ENCODE data around the gene PKMYT1. TPM values are rescaled to one million over a fixed set of nuclear protein-coding genes. Genes with fewer than 3 reads are reported as not detected.
"Not testable (repeated sequence)": the region's sequence is repeated elsewhere in the genome, so short reads cannot be mapped to it uniquely, and the experiment has no call there.

The PKMYT1 gene
- polyA plus RNA-seq, 1 of the 3 experiments (the other 2 are of a cell fraction), result 8.5 TPM

DNA sequence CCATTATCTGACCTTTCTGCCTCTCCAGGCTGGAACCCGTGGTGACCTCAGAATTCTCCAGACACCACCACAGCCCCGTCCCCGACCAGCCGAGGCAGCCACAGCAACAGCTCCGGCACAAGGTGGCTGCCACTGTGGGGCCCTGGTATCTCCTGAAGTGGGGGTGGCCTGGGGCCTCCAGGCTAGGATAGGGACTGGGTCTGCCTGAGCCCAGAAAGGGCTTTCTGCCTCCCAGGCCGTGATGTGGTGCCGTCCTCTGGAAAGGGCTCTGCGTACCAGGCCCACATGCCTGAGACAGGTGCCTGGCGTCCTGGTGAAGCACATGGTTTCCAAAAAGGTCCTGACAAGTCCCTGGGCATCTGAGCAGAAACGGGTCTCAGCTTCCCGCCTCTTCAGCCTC lies 51.5 kb downstream of the PKMYT1 start:
- WGBS (ENCODE audit: low lambda C conversion rate), result 96% methylated on average over 4 of the region's 11 CpGs
- H3K9me3 ChIP-seq, result no peaks in the 10 kb centered on the region
- no peaks in the 10 kb centered on the region for H3K27me3 ChIP-seq (ENCODE audit: insufficient read depth)
- TF ChIP-seq FOXM1 (IDR thresholded peaks at IDR 0.05; ENCODE audit: low read depth), result no peak
- TF ChIP-seq FOXJ3 (CRISPR knock-in tag; IDR thresholded peaks at IDR 0.05), result no peak
- TF ChIP-seq SMC3 (IDR thresholded peaks at IDR 0.05; ENCODE audit: low read depth, low read length), result no peak
- TF ChIP-seq RCOR1 (IDR thresholded peaks at IDR 0.05; ENCODE audit: low read length), result no peak
- TF ChIP-seq CHD2 (IDR thresholded peaks at IDR 0.05; ENCODE audit: low read length, partially characterized antibody), result no peak
- TF ChIP-seq, protein P1, sequence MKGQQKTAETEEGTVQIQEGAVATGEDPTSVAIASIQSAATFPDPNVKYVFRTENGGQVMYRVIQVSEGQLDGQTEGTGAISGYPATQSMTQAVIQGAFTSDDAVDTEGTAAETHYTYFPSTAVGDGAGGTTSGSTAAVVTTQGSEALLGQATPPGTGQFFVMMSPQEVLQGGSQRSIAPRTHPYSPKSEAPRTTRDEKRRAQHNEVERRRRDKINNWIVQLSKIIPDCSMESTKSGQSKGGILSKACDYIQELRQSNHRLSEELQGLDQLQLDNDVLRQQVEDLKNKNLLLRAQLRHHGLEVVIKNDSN (IDR thresholded peaks at IDR 0.05; ENCODE audit: borderline replicate concordance, low read depth), result no peak
- no peak for TF ChIP-seq FOSL2 (IDR thresholded peaks at IDR 0.05; ENCODE audit: borderline replicate concordance, low read depth)
- TF ChIP-seq POLR2AphosphoS5 (IDR thresholded peaks at IDR 0.05; ENCODE audit: low read depth, low read length), result no peak
- no peak for TF ChIP-seq NFIC (IDR thresholded peaks at IDR 0.05; ENCODE audit: borderline replicate concordance)
- no peak for TF ChIP-seq SIN3A (IDR thresholded peaks at IDR 0.05; ENCODE audit: borderline replicate concordance, low read depth, low read length)
- TF ChIP-seq MXI1 (IDR thresholded peaks at IDR 0.05; ENCODE audit: low read depth, low read length), result no peak
- no peak for TF ChIP-seq ELF1 (IDR thresholded peaks at IDR 0.05)
- TF ChIP-seq, protein P2, sequence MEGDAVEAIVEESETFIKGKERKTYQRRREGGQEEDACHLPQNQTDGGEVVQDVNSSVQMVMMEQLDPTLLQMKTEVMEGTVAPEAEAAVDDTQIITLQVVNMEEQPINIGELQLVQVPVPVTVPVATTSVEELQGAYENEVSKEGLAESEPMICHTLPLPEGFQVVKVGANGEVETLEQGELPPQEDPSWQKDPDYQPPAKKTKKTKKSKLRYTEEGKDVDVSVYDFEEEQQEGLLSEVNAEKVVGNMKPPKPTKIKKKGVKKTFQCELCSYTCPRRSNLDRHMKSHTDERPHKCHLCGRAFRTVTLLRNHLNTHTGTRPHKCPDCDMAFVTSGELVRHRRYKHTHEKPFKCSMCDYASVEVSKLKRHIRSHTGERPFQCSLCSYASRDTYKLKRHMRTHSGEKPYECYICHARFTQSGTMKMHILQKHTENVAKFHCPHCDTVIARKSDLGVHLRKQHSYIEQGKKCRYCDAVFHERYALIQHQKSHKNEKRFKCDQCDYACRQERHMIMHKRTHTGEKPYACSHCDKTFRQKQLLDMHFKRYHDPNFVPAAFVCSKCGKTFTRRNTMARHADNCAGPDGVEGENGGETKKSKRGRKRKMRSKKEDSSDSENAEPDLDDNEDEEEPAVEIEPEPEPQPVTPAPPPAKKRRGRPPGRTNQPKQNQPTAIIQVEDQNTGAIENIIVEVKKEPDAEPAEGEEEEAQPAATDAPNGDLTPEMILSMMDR (IDR thresholded peaks at IDR 0.05), result no peak
- no peak for TF ChIP-seq MEF2A (IDR thresholded peaks at IDR 0.05; ENCODE audit: borderline replicate concordance, low read depth)
- no peak for TF ChIP-seq RFX5 (IDR thresholded peaks at IDR 0.05; ENCODE audit: low read length)
- TF ChIP-seq TCF12 (IDR thresholded peaks at IDR 0.05), result no peak
- TF ChIP-seq, protein P3, sequence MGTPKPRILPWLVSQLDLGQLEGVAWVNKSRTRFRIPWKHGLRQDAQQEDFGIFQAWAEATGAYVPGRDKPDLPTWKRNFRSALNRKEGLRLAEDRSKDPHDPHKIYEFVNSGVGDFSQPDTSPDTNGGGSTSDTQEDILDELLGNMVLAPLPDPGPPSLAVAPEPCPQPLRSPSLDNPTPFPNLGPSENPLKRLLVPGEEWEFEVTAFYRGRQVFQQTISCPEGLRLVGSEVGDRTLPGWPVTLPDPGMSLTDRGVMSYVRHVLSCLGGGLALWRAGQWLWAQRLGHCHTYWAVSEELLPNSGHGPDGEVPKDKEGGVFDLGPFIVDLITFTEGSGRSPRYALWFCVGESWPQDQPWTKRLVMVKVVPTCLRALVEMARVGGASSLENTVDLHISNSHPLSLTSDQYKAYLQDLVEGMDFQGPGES (IDR thresholded peaks at IDR 0.05; ENCODE audit: low read depth, low read length), result no peak
- TF ChIP-seq, protein P4, sequence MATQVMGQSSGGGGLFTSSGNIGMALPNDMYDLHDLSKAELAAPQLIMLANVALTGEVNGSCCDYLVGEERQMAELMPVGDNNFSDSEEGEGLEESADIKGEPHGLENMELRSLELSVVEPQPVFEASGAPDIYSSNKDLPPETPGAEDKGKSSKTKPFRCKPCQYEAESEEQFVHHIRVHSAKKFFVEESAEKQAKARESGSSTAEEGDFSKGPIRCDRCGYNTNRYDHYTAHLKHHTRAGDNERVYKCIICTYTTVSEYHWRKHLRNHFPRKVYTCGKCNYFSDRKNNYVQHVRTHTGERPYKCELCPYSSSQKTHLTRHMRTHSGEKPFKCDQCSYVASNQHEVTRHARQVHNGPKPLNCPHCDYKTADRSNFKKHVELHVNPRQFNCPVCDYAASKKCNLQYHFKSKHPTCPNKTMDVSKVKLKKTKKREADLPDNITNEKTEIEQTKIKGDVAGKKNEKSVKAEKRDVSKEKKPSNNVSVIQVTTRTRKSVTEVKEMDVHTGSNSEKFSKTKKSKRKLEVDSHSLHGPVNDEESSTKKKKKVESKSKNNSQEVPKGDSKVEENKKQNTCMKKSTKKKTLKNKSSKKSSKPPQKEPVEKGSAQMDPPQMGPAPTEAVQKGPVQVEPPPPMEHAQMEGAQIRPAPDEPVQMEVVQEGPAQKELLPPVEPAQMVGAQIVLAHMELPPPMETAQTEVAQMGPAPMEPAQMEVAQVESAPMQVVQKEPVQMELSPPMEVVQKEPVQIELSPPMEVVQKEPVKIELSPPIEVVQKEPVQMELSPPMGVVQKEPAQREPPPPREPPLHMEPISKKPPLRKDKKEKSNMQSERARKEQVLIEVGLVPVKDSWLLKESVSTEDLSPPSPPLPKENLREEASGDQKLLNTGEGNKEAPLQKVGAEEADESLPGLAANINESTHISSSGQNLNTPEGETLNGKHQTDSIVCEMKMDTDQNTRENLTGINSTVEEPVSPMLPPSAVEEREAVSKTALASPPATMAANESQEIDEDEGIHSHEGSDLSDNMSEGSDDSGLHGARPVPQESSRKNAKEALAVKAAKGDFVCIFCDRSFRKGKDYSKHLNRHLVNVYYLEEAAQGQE (IDR thresholded peaks at IDR 0.05; ENCODE audit: low read depth, low read length), result no peak
- TF ChIP-seq NRF1 (IDR thresholded peaks at IDR 0.05; ENCODE audit: low read depth, low read length), result no peak
- TF ChIP-seq, protein P5, sequence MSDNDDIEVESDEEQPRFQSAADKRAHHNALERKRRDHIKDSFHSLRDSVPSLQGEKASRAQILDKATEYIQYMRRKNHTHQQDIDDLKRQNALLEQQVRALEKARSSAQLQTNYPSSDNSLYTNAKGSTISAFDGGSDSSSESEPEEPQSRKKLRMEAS (IDR thresholded peaks at IDR 0.05; ENCODE audit: low read depth), result no peak
- no peak overlapping the region for H2AFZ ChIP-seq (ENCODE audit: low read depth)
- CTCF ChIA-PET, result interaction anchor here (0.7 to 0.9 kb wide), 2 partner anchors 10 to 136 kb away, joined by 3 read pairs; no protein-coding TSS in a partner anchor
- H3K9ac ChIP-seq, result no peak overlapping the region
- H3K4me1 ChIP-seq (ENCODE audit: control insufficient read depth in 1 of 2, insufficient read depth in 2 of 2, low read depth in 1 of 2, low read length in 1 of 2), result peaks cover 0 to 5% of the 10 kb centered on the region in 2 experiments; a peak in 1 of 4 replicates
- POLR2A ChIA-PET, result no interaction called here
- no peak overlapping the region for H3K4me3 ChIP-seq (ENCODE audit: low read depth in 2 of 2, low read length in 1 of 2)
- DNase-seq, result no peak
- no peak overlapping the region for H3K4me2 ChIP-seq
- no peaks in the 10 kb centered on the region for H4K20me1 ChIP-seq (ENCODE audit: insufficient read depth)
- H3K9me2 ChIP-seq, result no peaks in the 10 kb centered on the region
- H3K36me3 ChIP-seq (replicated peaks in 1 of 2; ENCODE audit: control insufficient read depth in 1 of 2, insufficient read depth in 2 of 2, low read length in 1 of 2), result peaks cover 0 to 18% of the 10 kb centered on the region in 2 experiments
- H3K27ac ChIP-seq (ENCODE audit: low read depth in 2 of 2, low read length in 1 of 2), result no peak overlapping the region
- H3F3A ChIP-seq (replicated peaks; ENCODE audit: insufficient read depth), result peaks cover 5% of the 10 kb centered on the region
- H3K79me2 ChIP-seq (ENCODE audit: insufficient read depth), result no peaks in the 10 kb centered on the region

DNA sequence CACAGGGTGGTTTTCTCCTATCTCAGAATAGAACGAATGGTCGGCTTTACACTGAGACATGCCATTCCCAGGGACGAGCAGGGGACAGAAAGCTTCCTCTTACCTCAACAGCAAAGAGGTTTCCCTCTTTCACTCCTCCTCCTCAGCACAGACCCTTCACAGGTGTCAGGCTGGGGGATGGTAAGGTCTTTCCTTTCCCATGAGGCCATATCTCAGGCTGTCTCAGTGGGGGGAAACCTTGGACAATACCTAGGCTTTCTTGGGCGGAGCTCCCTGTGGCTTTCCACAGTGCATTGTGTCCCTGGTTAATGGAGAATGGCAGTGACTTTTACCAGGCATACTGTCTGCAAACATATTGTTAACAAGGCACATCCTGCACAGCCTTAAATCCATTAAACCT lies 52.1 kb downstream of the PKMYT1 start:
- H3K27me3 ChIP-seq (ENCODE audit: insufficient read depth); H3K79me2 ChIP-seq (ENCODE audit: insufficient read depth); H3K27ac ChIP-seq (ENCODE audit: low read depth in 2 of 2, low read length in 1 of 2); H3K4me3 ChIP-seq (ENCODE audit: low read depth in 2 of 2, low read length in 1 of 2); H2AFZ ChIP-seq (ENCODE audit: low read depth); H3K9me3 ChIP-seq; DNase-seq; H3K9ac ChIP-seq; H3K9me2 ChIP-seq; H3K4me1 ChIP-seq (ENCODE audit: control insufficient read depth in 1 of 2, insufficient read depth in 2 of 2, low read depth in 1 of 2, low read length in 1 of 2); H3K4me2 ChIP-seq; H3F3A ChIP-seq (replicated peaks; ENCODE audit: insufficient read depth); H4K20me1 ChIP-seq (ENCODE audit: insufficient read depth); POLR2A ChIA-PET: not testable (repeated sequence)
- 95% methylated on average over 4 of the region's 4 CpGs for WGBS (ENCODE audit: low lambda C conversion rate)
- H3K36me3 ChIP-seq (replicated peaks in 1 of 2; ENCODE audit: control insufficient read depth in 1 of 2, insufficient read depth in 2 of 2, low read length in 1 of 2), result peaks cover 0 to 15% of the 10 kb centered on the region in 2 experiments
- CTCF ChIA-PET, result interaction anchor here (0.9 to 2.9 kb wide), 4 partner anchors 9 to 29 kb away, joined by 3 to 18 read pairs (median 6); no protein-coding TSS in a partner anchor

Data from SK-N-SH (cell line).